Measurements from ENCODE around the gene DNASE2B. TPM values are rescaled to one million over a fixed set of nuclear protein-coding genes. Genes with fewer than 3 reads are reported as not detected.

The DNASE2B gene, protein sequence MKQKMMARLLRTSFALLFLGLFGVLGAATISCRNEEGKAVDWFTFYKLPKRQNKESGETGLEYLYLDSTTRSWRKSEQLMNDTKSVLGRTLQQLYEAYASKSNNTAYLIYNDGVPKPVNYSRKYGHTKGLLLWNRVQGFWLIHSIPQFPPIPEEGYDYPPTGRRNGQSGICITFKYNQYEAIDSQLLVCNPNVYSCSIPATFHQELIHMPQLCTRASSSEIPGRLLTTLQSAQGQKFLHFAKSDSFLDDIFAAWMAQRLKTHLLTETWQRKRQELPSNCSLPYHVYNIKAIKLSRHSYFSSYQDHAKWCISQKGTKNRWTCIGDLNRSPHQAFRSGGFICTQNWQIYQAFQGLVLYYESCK
- not detected for total RNA-seq

- no peak for TF ChIP-seq CTCF (IDR thresholded peaks at IDR 0.05)
- Histone ChIP-seq H3K4me1 (no peaks in the 10 kb centered on the region), H3K36me3 (no peaks in the 10 kb centered on the region), H3K4me3 (no peak within 1 kb of the TSS), H3K9me3 (no peaks in the 10 kb centered on the region), H3K27me3 (no peaks in the 10 kb centered on the region), H3K27ac (no peak within 1 kb of the TSS)
- DNase-seq (ENCODE audit: low spot score) = no peak
Observed at GRCh38 chr1:84398175-84399155, at the start of gene DNASE2B. DNASE2B (plus strand) TSS chr1:84398484; CDS start chr1:84398565, 81 bp downstream.

GRCh38 chr1:84348759-84349158, 49.5 kb upstream of the DNASE2B start:
- Histone ChIP-seq H3K4me3 (no peak overlapping the region), H3K27ac (no peak overlapping the region), H3K9me3 (no peaks in the 10 kb centered on the region), H3K36me3 (no peaks in the 10 kb centered on the region), H3K4me1 (no peaks in the 10 kb centered on the region), H3K27me3 (no peaks in the 10 kb centered on the region)
- no peak for DNase-seq (ENCODE audit: low spot score)
- TF ChIP-seq CTCF (IDR thresholded peaks at IDR 0.05) = no peak

- Histone ChIP-seq H3K4me1 (no peaks in the 10 kb centered on the region), H3K9me3 (no peaks in the 10 kb centered on the region), H3K27ac (no peak overlapping the region), H3K4me3 (no peak overlapping the region), H3K36me3 (no peaks in the 10 kb centered on the region), H3K27me3 (no peaks in the 10 kb centered on the region)
- TF ChIP-seq CTCF (IDR thresholded peaks at IDR 0.05) = no peak
- no peak for DNase-seq (ENCODE audit: low spot score)
Observed at GRCh38 chr1:84350104-84350503, 48.2 kb upstream of the DNASE2B start.

DNA sequence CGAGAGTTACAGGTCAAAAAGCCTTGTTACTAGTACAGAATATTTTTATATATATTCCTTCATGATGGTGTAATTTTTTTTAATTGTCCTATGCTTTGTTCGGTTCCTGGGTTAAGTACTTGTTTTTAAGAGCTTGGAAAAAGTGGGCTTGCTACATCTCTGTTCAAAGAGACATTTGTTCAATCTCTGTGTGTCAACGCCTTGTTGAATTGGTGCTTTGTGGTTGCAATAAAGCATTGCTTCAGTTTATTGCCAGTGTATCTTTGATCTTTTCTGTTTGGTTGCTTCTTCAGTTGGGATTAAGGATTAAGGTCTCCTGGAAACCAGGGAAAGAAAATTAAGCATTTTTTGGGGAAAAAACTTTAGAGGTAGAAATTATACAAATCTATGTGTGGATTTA, 47.7 kb upstream of the DNASE2B start:
- no peaks in the 10 kb centered on the region for H3K9me3 ChIP-seq
- H3K4me3 ChIP-seq = no peak overlapping the region
- no peaks in the 10 kb centered on the region for H3K36me3 ChIP-seq
- no peaks in the 10 kb centered on the region for H3K27me3 ChIP-seq
- no peak for DNase-seq (ENCODE audit: low spot score)
- TF ChIP-seq CTCF (IDR thresholded peaks at IDR 0.05) = no peak
- H3K27ac ChIP-seq = no peak overlapping the region
- no peaks in the 10 kb centered on the region for H3K4me1 ChIP-seq

DNA sequence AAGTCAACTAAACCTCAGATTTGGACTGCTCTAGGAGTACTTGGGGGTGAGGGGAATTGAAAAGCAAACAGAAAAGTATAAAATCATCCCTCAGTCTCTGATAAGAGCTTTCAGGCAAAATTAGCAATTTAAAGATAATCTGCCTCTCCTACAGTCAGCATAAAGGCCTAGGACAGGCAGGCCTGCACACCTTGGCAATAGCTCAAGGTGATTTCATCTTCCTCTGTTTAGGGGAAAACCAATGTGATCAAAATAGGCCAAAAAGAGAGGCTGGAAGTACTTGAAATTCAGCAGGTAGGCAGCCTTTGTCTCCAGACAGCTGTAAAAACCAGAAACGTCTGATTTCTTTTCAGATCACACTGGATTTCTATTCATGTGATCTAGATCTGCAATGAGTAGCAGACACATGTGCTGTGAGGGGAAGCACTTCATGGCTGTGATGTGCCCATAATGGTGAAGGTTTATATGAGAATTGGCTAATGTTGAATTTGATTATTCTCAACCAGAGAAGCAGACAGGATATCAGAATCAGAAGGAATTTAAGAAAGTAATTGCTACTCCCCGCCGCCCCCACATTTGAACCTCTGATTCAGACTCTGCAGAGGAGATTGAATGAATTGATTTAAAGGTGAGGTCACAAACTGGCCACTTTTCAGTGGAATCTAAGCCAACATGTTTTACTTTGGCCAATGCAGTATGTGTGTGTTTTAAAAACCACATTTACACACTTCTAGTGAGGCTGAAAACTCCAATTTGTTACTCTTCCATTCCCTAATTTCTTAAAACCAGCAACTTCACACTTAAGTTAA, 45.8 kb upstream of the DNASE2B start:
- DNase-seq (ENCODE audit: low spot score) = no peak
- no peak for TF ChIP-seq CTCF (IDR thresholded peaks at IDR 0.05)
- H3K4me1 ChIP-seq = no peaks in the 10 kb centered on the region
- H3K27ac ChIP-seq = no peak overlapping the region
- no peaks in the 10 kb centered on the region for H3K36me3 ChIP-seq
- H3K4me3 ChIP-seq = no peak overlapping the region
- no peaks in the 10 kb centered on the region for H3K9me3 ChIP-seq
- no peaks in the 10 kb centered on the region for H3K27me3 ChIP-seq
